ENCODE data around the gene DRAXIN.
A peak's percentile ranks its signal among the peaks of the same experiment; 100 is the strongest.

The DRAXIN gene

DNA sequence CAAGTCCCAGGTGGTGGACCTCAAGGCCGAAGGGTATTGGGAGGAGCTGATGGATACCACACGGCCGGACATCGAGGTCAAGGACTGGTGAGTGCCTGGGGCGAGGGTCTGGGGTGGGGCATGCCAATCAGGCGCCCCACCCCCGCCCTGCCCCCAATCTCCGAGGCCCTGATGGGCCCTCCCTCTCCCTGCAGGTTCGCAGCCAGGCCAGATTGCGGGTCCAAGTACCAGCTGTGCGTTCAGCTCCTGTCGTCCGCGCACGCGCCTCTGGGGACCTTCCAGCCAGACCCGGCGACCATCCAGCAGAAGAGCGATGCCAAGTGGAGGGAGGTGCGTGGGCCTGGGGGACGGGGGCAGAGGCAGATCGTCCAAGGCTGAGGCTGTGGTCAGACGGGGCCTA lies 33.0 kb upstream of the DRAXIN start:
- TF ChIP-seq, protein P1, sequence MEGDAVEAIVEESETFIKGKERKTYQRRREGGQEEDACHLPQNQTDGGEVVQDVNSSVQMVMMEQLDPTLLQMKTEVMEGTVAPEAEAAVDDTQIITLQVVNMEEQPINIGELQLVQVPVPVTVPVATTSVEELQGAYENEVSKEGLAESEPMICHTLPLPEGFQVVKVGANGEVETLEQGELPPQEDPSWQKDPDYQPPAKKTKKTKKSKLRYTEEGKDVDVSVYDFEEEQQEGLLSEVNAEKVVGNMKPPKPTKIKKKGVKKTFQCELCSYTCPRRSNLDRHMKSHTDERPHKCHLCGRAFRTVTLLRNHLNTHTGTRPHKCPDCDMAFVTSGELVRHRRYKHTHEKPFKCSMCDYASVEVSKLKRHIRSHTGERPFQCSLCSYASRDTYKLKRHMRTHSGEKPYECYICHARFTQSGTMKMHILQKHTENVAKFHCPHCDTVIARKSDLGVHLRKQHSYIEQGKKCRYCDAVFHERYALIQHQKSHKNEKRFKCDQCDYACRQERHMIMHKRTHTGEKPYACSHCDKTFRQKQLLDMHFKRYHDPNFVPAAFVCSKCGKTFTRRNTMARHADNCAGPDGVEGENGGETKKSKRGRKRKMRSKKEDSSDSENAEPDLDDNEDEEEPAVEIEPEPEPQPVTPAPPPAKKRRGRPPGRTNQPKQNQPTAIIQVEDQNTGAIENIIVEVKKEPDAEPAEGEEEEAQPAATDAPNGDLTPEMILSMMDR (IDR thresholded peaks at IDR 0.05; ENCODE audit: extremely low read depth, missing control alignments) = no peak
- DNase-seq (ENCODE audit: low spot score) = no peak

DNA sequence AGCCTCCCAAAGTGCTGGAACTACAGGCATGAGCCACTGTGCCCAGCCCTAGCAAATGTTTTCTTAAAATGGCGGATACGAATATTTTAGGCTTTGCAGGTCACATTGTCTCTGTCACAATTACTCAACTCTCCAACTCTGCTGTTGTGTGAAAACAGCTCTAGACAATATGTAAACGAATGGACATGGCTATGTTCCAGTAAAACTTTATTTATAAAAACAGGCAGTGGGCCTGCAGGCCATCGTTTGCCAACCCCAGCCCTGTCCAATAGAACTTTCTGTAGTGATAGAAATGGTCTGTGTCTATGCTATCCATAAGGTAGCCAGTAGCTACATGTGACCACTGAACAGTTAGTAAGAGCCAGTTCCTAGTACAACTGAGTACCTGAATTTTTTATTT lies 31.8 kb upstream of the DRAXIN start:
- TF ChIP-seq, protein P1 (IDR thresholded peaks at IDR 0.05; ENCODE audit: extremely low read depth, missing control alignments) = no peak
- no peak for DNase-seq (ENCODE audit: low spot score)

DNA sequence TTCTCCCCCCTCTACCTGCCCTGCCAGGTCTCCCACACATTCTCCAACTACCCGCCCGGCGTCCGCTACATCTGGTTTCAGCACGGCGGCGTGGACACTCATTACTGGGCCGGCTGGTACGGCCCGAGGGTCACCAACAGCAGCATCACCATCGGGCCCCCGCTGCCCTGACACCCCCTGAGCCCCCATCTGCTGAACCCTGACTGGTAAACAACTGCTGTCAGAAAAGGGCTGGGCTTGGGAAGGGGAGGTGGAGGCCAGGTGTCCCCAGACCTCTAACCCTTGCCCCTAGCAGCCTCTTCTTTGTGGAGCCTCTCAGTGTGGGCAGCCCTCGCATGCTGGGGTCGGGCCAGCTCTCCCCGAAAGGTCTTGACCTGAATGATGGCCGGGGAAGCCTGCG lies 30.4 kb upstream of the DRAXIN start:
- TF ChIP-seq, protein P1 (IDR thresholded peaks at IDR 0.05; ENCODE audit: extremely low read depth, missing control alignments) = no peak
- DNase-seq (ENCODE audit: low spot score) = no peak

DNA sequence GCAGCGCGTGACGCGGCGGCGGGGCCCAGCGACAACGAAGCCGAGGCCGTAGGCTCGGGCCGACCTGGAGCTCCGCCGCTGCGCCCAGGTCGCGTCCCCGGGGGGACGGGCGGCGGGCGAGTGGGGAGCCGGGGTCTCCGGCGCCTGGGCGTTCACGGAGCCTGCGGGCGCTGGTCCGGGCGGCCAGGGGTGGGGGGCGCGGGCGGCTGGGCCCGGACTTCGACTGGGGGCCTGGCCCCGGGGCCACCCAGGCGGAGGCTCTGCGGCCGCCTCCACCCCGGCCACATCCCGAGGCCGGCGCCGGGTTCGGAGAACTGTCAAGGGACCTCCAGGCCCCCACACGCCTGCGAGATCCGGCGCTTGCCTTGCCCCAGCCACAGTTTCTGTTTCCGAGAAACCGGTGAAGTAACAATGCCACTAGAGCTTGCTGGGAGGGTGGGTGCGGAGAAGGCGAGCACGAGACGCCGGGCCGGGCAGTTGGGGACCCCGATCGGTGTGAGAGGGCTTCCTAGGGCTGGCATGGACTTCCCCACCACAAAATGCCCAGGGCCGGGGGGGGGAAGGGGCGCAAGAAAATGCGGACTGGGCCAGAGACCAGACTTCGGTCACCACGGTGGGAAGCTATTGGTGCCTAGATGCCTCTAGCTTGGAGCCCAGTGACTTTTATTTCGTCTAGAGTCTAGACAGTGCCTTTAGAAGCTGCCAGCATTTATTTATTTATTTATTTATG lies 27.0 kb upstream of the DRAXIN start:
- TF ChIP-seq, protein P1 (IDR thresholded peaks at IDR 0.05; ENCODE audit: extremely low read depth, missing control alignments) = no peak
- peak; percentile 76 for DNase-seq (ENCODE audit: low spot score)

DNA sequence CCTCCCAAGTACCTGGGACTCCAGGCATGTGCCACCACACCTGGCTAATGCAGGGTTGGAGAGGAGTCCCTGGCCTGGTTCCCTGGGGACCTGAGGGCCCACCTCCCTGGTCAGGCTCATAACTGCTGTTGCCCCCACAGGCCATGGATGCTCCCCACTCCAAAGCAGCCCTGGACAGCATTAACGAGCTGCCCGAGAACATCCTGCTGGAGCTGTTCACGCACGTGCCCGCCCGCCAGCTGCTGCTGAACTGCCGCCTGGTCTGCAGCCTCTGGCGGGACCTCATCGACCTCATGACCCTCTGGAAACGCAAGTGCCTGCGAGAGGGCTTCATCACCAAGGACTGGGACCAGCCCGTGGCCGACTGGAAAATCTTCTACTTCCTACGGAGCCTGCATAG lies 23.0 kb upstream of the DRAXIN start:
- TF ChIP-seq, protein P1 (IDR thresholded peaks at IDR 0.05; ENCODE audit: extremely low read depth, missing control alignments) = no peak
- no peak for DNase-seq (ENCODE audit: low spot score)

DNA sequence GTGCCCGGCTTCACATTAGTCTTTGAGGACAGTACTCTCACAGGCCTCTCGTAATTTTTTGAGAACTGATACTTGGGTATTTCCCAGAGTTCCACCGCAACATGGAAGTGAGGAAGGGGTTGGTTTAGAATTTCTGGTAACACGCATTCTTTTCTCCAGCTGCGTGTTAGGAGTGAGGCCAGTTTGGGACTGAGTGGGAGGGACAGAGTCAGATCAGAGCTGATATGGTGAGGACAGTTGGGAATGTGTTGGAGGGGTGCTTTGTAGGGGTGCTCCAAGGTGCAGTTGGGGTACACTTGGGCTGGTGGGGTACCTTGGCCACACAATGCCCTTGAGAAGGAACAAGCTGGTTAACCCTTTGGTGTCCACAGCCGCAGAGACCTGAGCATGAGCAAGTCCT lies 20.8 kb upstream of the DRAXIN start:
- TF ChIP-seq, protein P1 (IDR thresholded peaks at IDR 0.05; ENCODE audit: extremely low read depth, missing control alignments) = no peak
- no peak for DNase-seq (ENCODE audit: low spot score)

DNA sequence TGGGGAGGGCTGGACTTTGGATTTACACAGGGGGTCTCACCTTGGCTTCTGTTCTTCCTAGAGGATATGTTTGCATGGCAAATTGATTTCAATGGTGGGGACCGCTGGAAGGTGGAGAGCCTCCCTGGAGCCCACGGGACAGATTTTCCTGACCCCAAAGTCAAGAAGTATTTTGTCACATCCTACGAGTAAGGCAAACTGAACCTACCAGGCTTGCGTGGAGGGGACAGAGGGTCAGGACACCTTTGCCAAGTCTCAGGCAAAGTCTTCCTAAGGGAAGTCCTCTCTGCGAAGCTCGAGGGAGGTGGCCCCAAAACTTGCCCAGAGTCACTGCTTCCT lies 20.3 kb upstream of the DRAXIN start:
- no peak for DNase-seq (ENCODE audit: low spot score)
- TF ChIP-seq, protein P1 (IDR thresholded peaks at IDR 0.05; ENCODE audit: extremely low read depth, missing control alignments) = no peak
